Femur (tissue), 1 donor: Measurements from ENCODE around the gene GOLGA6L22.
"Not testable (repeated sequence)": the region's sequence is repeated elsewhere in the genome, so short reads cannot be mapped to it uniquely, and the experiment has no call there.

ENCODE experiments used
- DNase-seq: peaks from one replicate; pipeline ENCODE4 v3.0.0-alpha.2; 2017

The GOLGA6L22 gene

GRCh38 chr15:22458603-22459002 lies at the start of gene GOLGA6L22:
TSS of gene GOLGA6L22 (plus strand) at chr15:22458903. CDS start at chr15:22458994, 91 bp downstream.
- not testable (repeated sequence) for DNase-seq

DNA sequence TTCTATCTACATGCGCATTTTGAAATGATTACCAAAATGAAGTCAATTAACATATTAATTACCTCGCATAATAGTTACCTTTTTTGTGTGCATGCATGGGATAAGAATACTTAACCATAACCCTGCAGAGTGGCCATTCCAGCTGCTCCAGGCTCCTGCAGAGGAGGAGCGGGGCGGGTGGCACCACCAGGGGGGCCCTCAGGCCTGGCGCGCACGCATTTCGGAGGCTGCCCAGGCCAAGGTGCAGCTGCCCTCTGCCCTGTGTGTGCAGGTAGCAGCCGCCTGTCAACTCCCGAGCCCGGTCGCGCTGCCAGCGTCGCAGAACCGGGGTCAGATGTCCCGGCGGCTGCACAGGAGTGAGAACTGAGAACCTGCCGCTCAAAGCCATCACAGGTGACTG lies 41.4 kb upstream of the GOLGA6L22 start:
- not testable (repeated sequence) for DNase-seq

- not testable (repeated sequence) for DNase-seq
These were observed 40.9 kb upstream of the GOLGA6L22 start for GRCh38 chr15:22417795-22418194.

- DNase-seq: not testable (repeated sequence)
These were observed 40.5 kb upstream of the GOLGA6L22 start for GRCh38 chr15:22418212-22418611.

GRCh38 chr15:22418666-22419065 lies 40.0 kb upstream of the GOLGA6L22 start:
- not testable (repeated sequence) for DNase-seq

- not testable (repeated sequence) for DNase-seq
These were observed 38.4 kb upstream of the GOLGA6L22 start for GRCh38 chr15:22420340-22420739.

- DNase-seq: not testable (repeated sequence)
These were observed 29.3 kb upstream of the GOLGA6L22 start for GRCh38 chr15:22429426-22429825.

GRCh38 chr15:22431687-22432086 lies 27.0 kb upstream of the GOLGA6L22 start:
- DNase-seq: not testable (repeated sequence)

- peak; percentile 75 for DNase-seq
These were observed 35.9 kb downstream of the GOLGA6L22 start for GRCh38 chr15:22494490-22495113.

DNA sequence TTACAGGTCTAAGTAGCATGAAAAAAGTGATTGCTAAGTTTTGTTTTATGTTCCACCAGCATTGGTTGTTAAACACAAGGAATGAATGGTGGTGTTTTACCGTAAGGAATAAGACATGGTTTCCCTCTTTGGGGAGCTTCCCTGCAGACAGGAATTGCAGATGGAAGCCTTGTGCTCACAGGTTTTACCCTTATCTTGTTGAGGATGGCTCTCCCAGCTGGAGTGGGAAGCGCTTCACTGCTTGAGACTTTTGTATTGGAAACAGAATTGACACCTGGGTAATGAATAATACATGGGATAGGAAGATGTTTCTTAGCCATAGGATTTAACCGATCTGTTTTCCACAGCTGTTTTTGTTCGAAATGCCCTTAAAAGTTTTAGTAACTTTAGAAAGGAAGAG lies 38.5 kb downstream of the GOLGA6L22 start:
- not testable (repeated sequence) for DNase-seq

DNA sequence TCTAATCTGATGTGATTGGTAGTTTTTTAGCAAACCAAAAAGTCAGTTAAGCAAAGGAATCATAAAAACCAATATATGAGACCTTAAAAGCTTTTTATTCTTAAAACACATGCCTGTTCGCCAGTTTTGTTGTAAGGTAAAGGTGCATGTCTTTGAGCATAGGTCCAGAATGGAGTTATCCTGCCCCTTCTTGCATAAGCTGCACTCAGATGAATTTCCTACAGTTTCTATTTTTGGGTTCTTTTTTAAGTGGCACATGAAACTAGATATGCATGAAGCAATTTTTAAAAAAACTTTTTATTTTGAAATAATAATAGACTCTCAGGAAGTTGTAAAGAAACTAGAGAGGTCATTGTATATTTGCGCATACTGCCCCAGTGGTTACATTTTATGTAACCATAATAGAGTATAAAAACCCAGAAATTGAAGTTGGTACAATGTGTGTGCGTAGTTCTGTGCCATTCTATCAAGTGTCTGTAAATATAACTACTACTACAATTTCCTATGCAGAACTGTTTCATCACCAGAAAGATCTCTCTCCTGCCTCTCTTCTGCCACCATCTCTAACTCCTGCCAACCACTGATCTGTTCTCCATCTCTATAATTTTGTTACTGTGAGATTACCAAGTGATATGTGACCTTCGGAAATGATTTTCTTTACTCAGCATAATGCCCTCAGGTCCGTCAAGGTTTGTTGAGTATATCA lies 39.7 kb downstream of the GOLGA6L22 start:
- not testable (repeated sequence) for DNase-seq

DNA sequence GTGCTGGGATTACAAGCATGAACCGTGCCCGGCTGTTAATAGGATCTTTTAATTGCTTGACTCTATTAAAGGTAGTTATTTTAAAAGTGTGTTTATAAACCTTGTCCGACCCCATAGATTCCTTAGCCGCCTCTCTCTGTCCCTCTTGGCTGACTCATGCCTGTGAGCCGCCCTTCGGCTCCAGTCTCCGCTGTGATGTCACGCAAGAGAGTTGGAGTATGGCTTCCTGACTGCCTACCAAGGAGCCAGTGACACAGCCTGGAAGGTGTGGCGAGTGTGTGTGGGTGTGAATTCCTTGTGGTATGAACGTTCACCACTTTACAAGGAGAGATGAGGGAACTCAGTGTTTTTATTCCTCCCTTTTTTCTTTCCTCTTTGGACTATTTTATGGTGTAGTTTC lies 43.6 kb downstream of the GOLGA6L22 start:
- not testable (repeated sequence) for DNase-seq

DNA sequence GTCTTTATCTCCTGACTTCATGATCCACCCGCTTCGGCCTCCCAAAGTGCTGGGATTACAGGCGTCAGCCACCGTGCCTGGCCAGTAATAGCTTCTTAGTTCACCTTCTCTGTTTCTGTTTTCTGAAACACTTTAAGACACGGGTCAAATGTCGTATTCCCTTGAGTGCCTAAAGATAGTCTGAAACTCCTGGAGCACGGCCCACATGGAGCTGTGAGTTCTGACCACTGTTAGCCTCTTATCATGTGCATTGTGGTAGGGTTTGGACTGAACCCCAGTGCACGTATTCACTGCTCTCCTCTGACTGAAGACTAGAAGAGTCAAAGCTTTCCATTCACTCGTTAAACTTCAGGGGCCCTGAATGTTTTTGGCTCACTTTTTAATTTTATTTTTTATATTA lies 48.3 kb downstream of the GOLGA6L22 start:
- not testable (repeated sequence) for DNase-seq

GRCh38 chr15:22516140-22516539 lies 57.4 kb downstream of the GOLGA6L22 start:
- DNase-seq: not testable (repeated sequence)
